ENCODE measurements around the gene EMID1.

The EMID1 gene

GRCh38 chr22:29165321-29166060 lies 40.2 kb upstream of the EMID1 start:
- no peak for FAIRE-seq
- no peak for TF ChIP-seq CTCF (IDR thresholded peaks at IDR 0.05; ENCODE audit: insufficient read depth, missing control alignments)
- DNase-seq (ENCODE audit: insufficient read length, low spot score) = no peak

- FAIRE-seq (no peak), DNase-seq (ENCODE audit: insufficient read length, low spot score) (no peak)
- no peak for TF ChIP-seq CTCF (IDR thresholded peaks at IDR 0.05; ENCODE audit: insufficient read depth, missing control alignments)
Measured at GRCh38 chr22:29166180-29166579, 39.5 kb upstream of the EMID1 start.

GRCh38 chr22:29167032-29167911 lies 38.4 kb upstream of the EMID1 start:
- TF ChIP-seq CTCF (IDR thresholded peaks at IDR 0.05; ENCODE audit: insufficient read depth, missing control alignments) = no peak
- DNase-seq (ENCODE audit: insufficient read length, low spot score) = no peak
- no peak for FAIRE-seq

- no peak for FAIRE-seq
Measured at GRCh38 chr22:29171721-29172120, 34.0 kb upstream of the EMID1 start.

GRCh38 chr22:29172216-29172615 lies 33.5 kb upstream of the EMID1 start:
- TF ChIP-seq CTCF (IDR thresholded peaks at IDR 0.05; ENCODE audit: insufficient read depth, missing control alignments) = no peak
- no peak for FAIRE-seq
- no peak for DNase-seq (ENCODE audit: insufficient read length, low spot score)

More at GRCh38 chr22:29171721-29172120, 34.0 kb upstream of the EMID1 start:
- TF ChIP-seq CTCF (IDR thresholded peaks at IDR 0.05; ENCODE audit: insufficient read depth, missing control alignments) = no peak
- DNase-seq (ENCODE audit: insufficient read length, low spot score) = no peak

- no peak for TF ChIP-seq CTCF (IDR thresholded peaks at IDR 0.05; ENCODE audit: insufficient read depth, missing control alignments)
- FAIRE-seq = no peak
- no peak for DNase-seq (ENCODE audit: insufficient read length, low spot score)
Measured at GRCh38 chr22:29175312-29175835, 30.3 kb upstream of the EMID1 start.

Data from D721Med (cell line).